ENCODE data around the gene SGMS2. TPM values are rescaled to one million over a fixed set of nuclear protein-coding genes. Genes with fewer than 3 reads are reported as not detected.

Gene SGMS2
- total RNA-seq, 1 experiment from 2014 or later, result 77.8 TPM

DNA sequence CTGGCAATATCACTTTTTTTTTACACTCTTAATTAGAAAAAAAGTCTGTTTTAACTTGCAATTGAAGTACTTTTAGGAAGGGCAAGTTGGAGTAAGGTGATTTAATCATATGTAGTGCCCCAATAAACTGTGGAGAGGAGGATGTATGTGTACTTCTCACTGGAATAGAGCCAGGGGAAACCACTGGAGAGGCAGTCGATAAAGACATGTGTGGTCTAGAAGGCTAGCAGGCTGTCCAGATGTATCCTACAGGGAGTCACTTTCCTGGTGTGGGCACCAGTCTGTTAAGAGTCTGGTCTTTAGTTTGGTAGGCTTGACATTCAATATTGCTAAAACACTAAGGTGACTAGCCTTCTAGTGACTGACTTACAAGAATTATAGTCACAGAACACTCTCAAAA lies 9.6 kb upstream of the SGMS2 start:
- Mint-ChIP-seq H3K9me3 (ENCODE audit: unreplicated experiment) (no peaks in the 10 kb centered on the region), H3K36me3 (ENCODE audit: insufficient read depth, unreplicated experiment) (no peaks in the 10 kb centered on the region), H3K4me1 (ENCODE audit: insufficient read depth, unreplicated experiment) (peaks cover 6% of the 10 kb centered on the region), H3K27me3 (ENCODE audit: insufficient read depth, unreplicated experiment) (no peaks in the 10 kb centered on the region), H3K4me3 (ENCODE audit: unreplicated experiment) (no peak overlapping the region), H3K27ac (ENCODE audit: low read depth, unreplicated experiment) (no peak overlapping the region)
- ChIA-PET CTCF (interaction anchor here (0.6 kb wide), 1 partner anchor 57 kb away, joined by 3 read pairs; no protein-coding TSS in a partner anchor), POLR2A (no interaction called here)
- BruUV-seq (replicated peaks), result no TSS peak
- no peak for DNase-seq (ENCODE audit: unreplicated experiment)
- TF ChIP-seq, protein P1, sequence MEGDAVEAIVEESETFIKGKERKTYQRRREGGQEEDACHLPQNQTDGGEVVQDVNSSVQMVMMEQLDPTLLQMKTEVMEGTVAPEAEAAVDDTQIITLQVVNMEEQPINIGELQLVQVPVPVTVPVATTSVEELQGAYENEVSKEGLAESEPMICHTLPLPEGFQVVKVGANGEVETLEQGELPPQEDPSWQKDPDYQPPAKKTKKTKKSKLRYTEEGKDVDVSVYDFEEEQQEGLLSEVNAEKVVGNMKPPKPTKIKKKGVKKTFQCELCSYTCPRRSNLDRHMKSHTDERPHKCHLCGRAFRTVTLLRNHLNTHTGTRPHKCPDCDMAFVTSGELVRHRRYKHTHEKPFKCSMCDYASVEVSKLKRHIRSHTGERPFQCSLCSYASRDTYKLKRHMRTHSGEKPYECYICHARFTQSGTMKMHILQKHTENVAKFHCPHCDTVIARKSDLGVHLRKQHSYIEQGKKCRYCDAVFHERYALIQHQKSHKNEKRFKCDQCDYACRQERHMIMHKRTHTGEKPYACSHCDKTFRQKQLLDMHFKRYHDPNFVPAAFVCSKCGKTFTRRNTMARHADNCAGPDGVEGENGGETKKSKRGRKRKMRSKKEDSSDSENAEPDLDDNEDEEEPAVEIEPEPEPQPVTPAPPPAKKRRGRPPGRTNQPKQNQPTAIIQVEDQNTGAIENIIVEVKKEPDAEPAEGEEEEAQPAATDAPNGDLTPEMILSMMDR (IDR thresholded peaks at IDR 0.05; ENCODE audit: unreplicated experiment), result no peak
- intact Hi-C loops (cut with micrococcal nuclease), result no loop called here

DNA sequence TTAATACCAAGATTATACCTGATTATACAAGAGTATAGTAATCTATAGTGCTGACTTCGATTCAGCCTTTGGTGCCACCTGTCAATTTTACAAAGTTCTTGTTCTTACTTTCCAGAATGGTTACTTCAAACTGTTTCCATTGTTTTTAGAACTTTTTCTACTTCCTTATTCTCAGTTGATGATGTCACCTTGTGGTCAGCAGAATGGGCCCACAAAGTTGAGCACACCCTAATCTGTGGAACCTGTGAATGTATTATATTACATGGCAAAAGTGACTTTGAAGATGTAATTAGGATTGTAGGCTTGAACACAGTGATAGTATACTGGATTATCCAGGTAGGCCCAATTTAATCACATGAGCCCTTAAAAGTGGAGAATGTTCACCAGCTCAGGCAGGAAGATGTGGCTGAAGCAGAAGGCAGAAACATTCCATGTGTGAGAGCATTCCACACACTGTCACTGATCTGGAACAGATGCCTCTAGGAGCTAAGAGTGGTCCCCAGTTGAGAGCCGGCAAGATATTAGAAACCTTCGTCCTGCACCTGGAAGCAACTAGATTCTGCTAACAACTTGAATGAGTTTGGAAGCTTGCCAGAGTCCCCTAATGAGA lies 6.3 kb upstream of the SGMS2 start:
- Mint-ChIP-seq H3K4me3 (ENCODE audit: unreplicated experiment) (no peak overlapping the region), H3K27me3 (ENCODE audit: insufficient read depth, unreplicated experiment) (no peaks in the 10 kb centered on the region), H3K9me3 (ENCODE audit: unreplicated experiment) (no peaks in the 10 kb centered on the region), H3K27ac (ENCODE audit: low read depth, unreplicated experiment) (no peak overlapping the region), H3K36me3 (ENCODE audit: insufficient read depth, unreplicated experiment) (no peaks in the 10 kb centered on the region), H3K4me1 (ENCODE audit: insufficient read depth, unreplicated experiment) (peaks cover 6% of the 10 kb centered on the region)
- TF ChIP-seq, protein P1 (IDR thresholded peaks at IDR 0.05; ENCODE audit: unreplicated experiment), result no peak
- ChIA-PET POLR2A (interaction anchor here (1.0 to 1.1 kb wide), 2 partner anchors 28 to 45 kb away, joined by 3 read pairs; no protein-coding TSS in a partner anchor), CTCF (interaction anchor here (1.0 kb wide), 1 partner anchor 77 kb away, joined by 3 read pairs; no protein-coding TSS in a partner anchor)
- BruUV-seq (replicated peaks), result no TSS peak
- DNase-seq (ENCODE audit: unreplicated experiment), result no peak
- intact Hi-C loops (cut with micrococcal nuclease), result no loop called here

DNA sequence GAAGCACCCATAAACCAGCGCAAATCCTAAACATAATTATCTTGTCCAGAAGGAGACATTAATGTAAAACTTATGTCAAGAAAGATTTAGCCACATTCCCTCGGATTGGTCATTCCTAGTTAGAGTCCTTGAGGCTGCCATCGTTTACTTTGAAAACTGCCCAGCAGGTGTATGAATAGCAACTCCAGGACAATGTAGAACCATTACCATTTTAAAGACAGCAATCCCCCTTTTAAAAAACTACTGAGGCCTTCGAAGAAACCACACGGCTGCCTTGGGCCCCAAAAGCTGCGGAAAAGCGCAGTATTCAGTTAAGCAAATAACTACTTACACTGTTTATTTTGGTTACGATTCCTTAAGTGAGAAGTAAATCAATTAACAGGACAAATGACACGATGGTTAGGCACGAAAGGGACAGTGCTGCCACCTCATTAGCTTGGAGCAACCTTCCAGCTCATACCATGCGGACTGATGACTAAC lies 822 bp upstream of the SGMS2 start:
- Mint-ChIP-seq H3K4me1 (ENCODE audit: insufficient read depth, unreplicated experiment) (peaks cover 33% of the 10 kb centered on the region), H3K27ac (ENCODE audit: low read depth, unreplicated experiment) (peak overlapping the region; percentile 100), H3K9me3 (ENCODE audit: unreplicated experiment) (no peaks in the 10 kb centered on the region), H3K27me3 (ENCODE audit: insufficient read depth, unreplicated experiment) (no peaks in the 10 kb centered on the region), H3K36me3 (ENCODE audit: insufficient read depth, unreplicated experiment) (no peaks in the 10 kb centered on the region), H3K4me3 (ENCODE audit: unreplicated experiment) (peak overlapping the region; percentile 94)
- ChIA-PET POLR2A (interaction anchor here (0.9 to 16.6 kb wide), 26 partner anchors 7 to 826 kb away, joined by 3 to 373 read pairs (median 6); partner anchors contain the start of genes CYP2U1, HADH, OSTC and PAPSS1), CTCF (interaction anchor here (0.6 to 2.3 kb wide), 8 partner anchors 39 to 292 kb away, joined by 3 to 26 read pairs (median 5); no protein-coding TSS in a partner anchor)
- intact Hi-C loops (cut with micrococcal nuclease), result loop anchor here (1.0 to 2.0 kb wide), 3 partner anchors 38 to 72 kb away; no protein-coding TSS in a partner anchor
- DNase-seq (ENCODE audit: unreplicated experiment), result no peak
- TF ChIP-seq, protein P1 (IDR thresholded peaks at IDR 0.05; ENCODE audit: unreplicated experiment), result no peak
- BruUV-seq (replicated peaks), result TSS peak; percentile 58

DNA sequence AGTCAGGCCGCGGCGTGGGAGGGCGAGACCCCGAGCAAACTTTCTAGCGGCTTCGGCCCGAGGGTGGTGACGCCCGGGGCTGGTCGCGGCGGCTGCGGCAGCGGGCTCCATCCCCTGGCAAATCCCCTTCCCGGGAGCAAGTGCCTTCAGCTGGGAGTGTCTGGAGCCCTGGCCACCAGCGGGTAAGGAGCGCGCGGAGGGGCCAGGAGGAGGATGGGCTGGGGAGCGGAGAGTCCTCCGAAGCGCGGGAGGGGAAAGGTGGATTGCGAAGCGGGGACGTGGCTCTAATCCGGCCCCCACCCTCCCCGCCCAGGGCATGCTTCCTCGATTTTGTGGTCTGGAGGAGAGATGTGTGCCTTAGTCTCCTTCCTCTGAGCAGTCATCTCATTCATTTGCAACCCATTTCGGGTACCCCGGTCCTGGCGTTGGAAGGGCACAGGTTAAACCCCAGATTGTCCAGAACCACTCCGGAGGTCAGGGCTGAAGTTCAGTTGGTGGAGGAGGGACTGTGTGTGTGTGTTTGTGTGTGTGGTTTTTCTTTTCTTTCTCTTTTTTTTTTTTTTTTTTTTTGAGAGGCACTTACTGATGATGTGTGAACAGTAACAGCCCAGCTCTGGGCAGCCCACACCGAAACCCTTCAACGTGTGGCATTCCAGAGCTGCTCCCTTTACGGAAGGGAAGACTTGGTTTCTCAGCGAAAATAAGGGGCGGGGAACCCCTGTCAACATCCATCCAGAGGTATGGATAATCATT lies 516 bp downstream of the SGMS2 start:
- H3K36me3 Mint-ChIP-seq (ENCODE audit: insufficient read depth, unreplicated experiment), result no peaks in the 10 kb centered on the region
- peaks cover 28% of the 10 kb centered on the region for H3K4me1 Mint-ChIP-seq (ENCODE audit: insufficient read depth, unreplicated experiment)
- CTCF ChIA-PET, result interaction anchor here (0.9 to 3.4 kb wide), 12 partner anchors 17 to 88 kb away, joined by 3 to 26 read pairs (median 5); no protein-coding TSS in a partner anchor
- POLR2A ChIA-PET, result interaction anchor here (0.6 to 16.6 kb wide), 31 partner anchors 8 to 825 kb away, joined by 3 to 373 read pairs (median 6); partner anchors contain the start of genes CYP2U1, HADH, OSTC and PAPSS1
- TF ChIP-seq, protein P1 (IDR thresholded peaks at IDR 0.05; ENCODE audit: unreplicated experiment), result no peak
- H3K9me3 Mint-ChIP-seq (ENCODE audit: unreplicated experiment), result no peaks in the 10 kb centered on the region
- peak overlapping the region; percentile 94 for H3K4me3 Mint-ChIP-seq (ENCODE audit: unreplicated experiment)
- intact Hi-C loops (cut with micrococcal nuclease), result loop anchor here (1.0 to 2.0 kb wide), 2 partner anchors 64 to 88 kb away; no protein-coding TSS in a partner anchor
- DNase-seq (ENCODE audit: unreplicated experiment), result peak; percentile 70
- no peaks in the 10 kb centered on the region for H3K27me3 Mint-ChIP-seq (ENCODE audit: insufficient read depth, unreplicated experiment)
- no TSS peak for BruUV-seq (replicated peaks)
- peak overlapping the region; percentile 100 for H3K27ac Mint-ChIP-seq (ENCODE audit: low read depth, unreplicated experiment)

Data from MCF 10A (cell line).